NB4 (cell line): ENCODE results near the gene SDK2.

Source experiments
- POLR2A ChIP-seq: IDR thresholded peaks from 2 replicates; pipeline ENCODE4 v1.6.1; 2011; ENCODE audit warnings: mild to moderate bottlenecking; ENCODE audit not compliant: insufficient read length; ENCODE audit errors: extremely low read depth
- TF ChIP-seq, protein P1 (sequence below): IDR thresholded peaks from 2 replicates; pipeline ENCODE4 v1.6.1; 2011; ENCODE audit warnings: low read depth, low read length
- TF ChIP-seq, protein P2 (sequence below): IDR thresholded peaks from one replicate; pipeline ENCODE4 v1.5.1; 2012; ENCODE audit warnings: low read depth, low read length

- TF ChIP-seq, protein P1, sequence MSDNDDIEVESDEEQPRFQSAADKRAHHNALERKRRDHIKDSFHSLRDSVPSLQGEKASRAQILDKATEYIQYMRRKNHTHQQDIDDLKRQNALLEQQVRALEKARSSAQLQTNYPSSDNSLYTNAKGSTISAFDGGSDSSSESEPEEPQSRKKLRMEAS = no peak
- TF ChIP-seq, protein P2, sequence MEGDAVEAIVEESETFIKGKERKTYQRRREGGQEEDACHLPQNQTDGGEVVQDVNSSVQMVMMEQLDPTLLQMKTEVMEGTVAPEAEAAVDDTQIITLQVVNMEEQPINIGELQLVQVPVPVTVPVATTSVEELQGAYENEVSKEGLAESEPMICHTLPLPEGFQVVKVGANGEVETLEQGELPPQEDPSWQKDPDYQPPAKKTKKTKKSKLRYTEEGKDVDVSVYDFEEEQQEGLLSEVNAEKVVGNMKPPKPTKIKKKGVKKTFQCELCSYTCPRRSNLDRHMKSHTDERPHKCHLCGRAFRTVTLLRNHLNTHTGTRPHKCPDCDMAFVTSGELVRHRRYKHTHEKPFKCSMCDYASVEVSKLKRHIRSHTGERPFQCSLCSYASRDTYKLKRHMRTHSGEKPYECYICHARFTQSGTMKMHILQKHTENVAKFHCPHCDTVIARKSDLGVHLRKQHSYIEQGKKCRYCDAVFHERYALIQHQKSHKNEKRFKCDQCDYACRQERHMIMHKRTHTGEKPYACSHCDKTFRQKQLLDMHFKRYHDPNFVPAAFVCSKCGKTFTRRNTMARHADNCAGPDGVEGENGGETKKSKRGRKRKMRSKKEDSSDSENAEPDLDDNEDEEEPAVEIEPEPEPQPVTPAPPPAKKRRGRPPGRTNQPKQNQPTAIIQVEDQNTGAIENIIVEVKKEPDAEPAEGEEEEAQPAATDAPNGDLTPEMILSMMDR = no peak
- TF ChIP-seq POLR2A = no peak
These were observed 278.2 kb downstream of the SDK2 start for GRCh38 chr17:73365906-73366623.
